CD4-positive, alpha-beta T cell (primary cell): ENCODE data around the gene RBM20. TPM values are rescaled to one million over a fixed set of nuclear protein-coding genes. Genes with fewer than 3 reads are reported as not detected.

Experiments used
- ATAC-seq: fragments of 200-7000 bp; cut with Tn5 transposase; one replicate; pipeline ENCODE4 v1.10.0; 2022; ENCODE audit warnings: mild to moderate bottlenecking; ENCODE audit not compliant: poor library complexity
- CTCF ChIA-PET: fragments of 350-600 bp; sonication (Branson Sonifier 250); formaldehyde crosslinking; loops from one replicate; lab custom pipeline; 2021; ENCODE audit warnings: antibody characterized with exemption, inconsistent platforms; lab: Charles Lee
- POLR2A ChIA-PET: fragments of 350-600 bp; sonication (Branson Sonifier 250); formaldehyde crosslinking; loops from one replicate; lab custom pipeline; 2021; ENCODE audit warnings: antibody characterized with exemption, inconsistent platforms; lab: Charles Lee
- DNase-seq, 14 experiments: peaks; one replicate each; pipeline ENCODE4 v3.0.0-alpha.2; 2013 to 2020; ENCODE audit warnings: mixed read lengths in 2 of 14
- H3K27ac ChIP-seq, 2 donors: one replicate each; pipeline versions ENCODE4 v1.5.1 to v1.7.0; 2013; ENCODE audit warnings: low read length in 2 of 2, low read depth in 1 of 2, mild to moderate bottlenecking in 1 of 2
- H3K27me3 ChIP-seq, 2 experiments: 1 replicate in 1 of 2; 2 replicates in 1 of 2; pipeline versions ENCODE4 v1.6.1 to v1.7.0; 2013; ENCODE audit warnings: low read length in 2 of 2, control low read depth in 1 of 2, mild to moderate bottlenecking in 1 of 2, moderate library complexity in 1 of 2; ENCODE audit not compliant: insufficient read depth in 2 of 2, control insufficient read depth in 1 of 2
- H3K36me3 ChIP-seq: one replicate; pipeline ENCODE4 v1.6.1; 2013; ENCODE audit warnings: low read length, control low read depth; ENCODE audit not compliant: insufficient read depth
- H3K4me1 ChIP-seq: one replicate; pipeline ENCODE4 v1.6.1; 2013; ENCODE audit warnings: low read length, control low read depth; ENCODE audit not compliant: insufficient read depth
- H3K4me3 ChIP-seq: one replicate; pipeline ENCODE4 v1.5.1; 2013; ENCODE audit warnings: mild to moderate bottlenecking, low read length, moderate library complexity
- H3K9me3 ChIP-seq, 2 experiments: 1 replicate in 1 of 2; 2 replicates in 1 of 2; pipeline versions ENCODE4 v1.6.1 to v1.7.0; 2013; ENCODE audit warnings: low read length in 2 of 2, mild to moderate bottlenecking in 2 of 2, control low read depth in 1 of 2, moderate library complexity in 1 of 2; ENCODE audit not compliant: control insufficient read depth in 1 of 2, insufficient read depth in 1 of 2
- H3K27ac Mint-ChIP-seq: one replicate; pipeline ENCODE4 v1.8.0; 2020; ENCODE audit warnings: mixed read lengths
- H3K27me3 Mint-ChIP-seq: one replicate; pipeline ENCODE4 v1.8.0; 2021; ENCODE audit warnings: mixed read lengths
- H3K36me3 Mint-ChIP-seq: one replicate; pipeline ENCODE4 v1.8.0; 2021; ENCODE audit warnings: low read depth, mixed read lengths
- H3K4me1 Mint-ChIP-seq: one replicate; pipeline ENCODE4 v1.8.0; 2021; ENCODE audit warnings: low read depth, mixed read lengths
- H3K4me3 Mint-ChIP-seq: one replicate; pipeline ENCODE4 v1.8.0; 2020; ENCODE audit warnings: mild to moderate bottlenecking, mixed read lengths
- H3K9me3 Mint-ChIP-seq: one replicate; pipeline ENCODE4 v1.8.0; 2020; ENCODE audit warnings: mixed read lengths
- intact Hi-C, 2 experiments: fragments of 100-400 bp; cut with DNase I in 1 of 2; cut with micrococcal nuclease in 1 of 2; formaldehyde crosslinking; loops; one replicate each; pipeline versions ENCODE4 v1.15.1 to v1.9.0; 2023 to 2025; cut with DNase I, micrococcal nuclease
- total RNA-seq, 174 experiments: library from RNA in 2 of 174; stranded (reverse) in 2 of 174; gene quantifications; one replicate each; pipeline ENCODE4 v1.2.3 and lab custom pipeline; 2021 to 2026
- TF ChIP-seq, protein P1 (sequence below): fragments of 200-600 bp; IDR thresholded peaks from one replicate; pipeline ENCODE4 v1.8.0; 2022; ENCODE audit warnings: antibody characterized with exemption, mild to moderate bottlenecking

RBM20 gene
- total RNA-seq, 2 experiments from 2014 or later: 0.91 to 1.1 TPM

DNA sequence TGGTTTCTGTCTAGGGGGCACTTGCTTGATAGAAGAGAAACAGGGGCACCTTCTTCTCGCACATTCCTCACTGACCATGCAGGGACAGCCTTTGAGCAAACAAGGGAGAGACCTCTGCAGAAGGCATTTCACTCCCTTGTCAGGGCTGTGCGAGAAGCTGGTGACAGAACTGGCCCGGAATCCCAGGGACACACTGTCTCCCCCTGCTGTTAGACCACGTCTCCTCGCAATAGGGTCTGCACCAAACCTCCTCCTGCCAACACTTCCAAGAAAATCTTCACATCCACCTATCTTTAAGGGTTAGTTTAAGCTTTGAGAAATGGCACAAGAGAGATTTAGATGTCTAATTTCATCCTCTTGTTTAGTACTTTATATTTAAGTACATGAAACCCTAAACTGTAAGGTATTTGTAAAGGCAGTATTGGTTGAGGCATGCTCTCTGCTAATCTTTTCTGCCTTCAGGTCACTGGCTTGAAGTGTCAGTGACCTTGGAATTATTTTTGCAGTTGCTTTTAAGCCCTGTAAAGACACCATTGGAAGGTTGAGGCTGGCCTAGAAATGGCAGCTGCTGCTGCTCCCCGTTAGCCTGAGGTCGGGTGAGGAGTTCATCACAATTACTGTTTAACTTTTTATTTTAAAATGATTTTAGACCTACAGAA is 37.0 kb downstream of the RBM20 start:
- Mint-ChIP-seq H3K36me3 (no peaks in the 10 kb centered on the region), H3K27me3 (peaks cover 4% of the 10 kb centered on the region), H3K27ac (no peak overlapping the region), H3K4me1 (no peaks in the 10 kb centered on the region), H3K9me3 (no peaks in the 10 kb centered on the region), H3K4me3 (no peak overlapping the region)
- POLR2A ChIA-PET: no interaction called here
- Histone ChIP-seq H3K4me3 (no peak overlapping the region), H3K4me1 (no peaks in the 10 kb centered on the region), H3K27ac (no peak overlapping the region), H3K36me3 (no peaks in the 10 kb centered on the region), H3K9me3 (no peaks in the 10 kb centered on the region), H3K27me3 (no peaks in the 10 kb centered on the region)
- peak in 6 of 14 experiments; percentile 5 to 51 (median 22) for DNase-seq
- TF ChIP-seq, protein P1, sequence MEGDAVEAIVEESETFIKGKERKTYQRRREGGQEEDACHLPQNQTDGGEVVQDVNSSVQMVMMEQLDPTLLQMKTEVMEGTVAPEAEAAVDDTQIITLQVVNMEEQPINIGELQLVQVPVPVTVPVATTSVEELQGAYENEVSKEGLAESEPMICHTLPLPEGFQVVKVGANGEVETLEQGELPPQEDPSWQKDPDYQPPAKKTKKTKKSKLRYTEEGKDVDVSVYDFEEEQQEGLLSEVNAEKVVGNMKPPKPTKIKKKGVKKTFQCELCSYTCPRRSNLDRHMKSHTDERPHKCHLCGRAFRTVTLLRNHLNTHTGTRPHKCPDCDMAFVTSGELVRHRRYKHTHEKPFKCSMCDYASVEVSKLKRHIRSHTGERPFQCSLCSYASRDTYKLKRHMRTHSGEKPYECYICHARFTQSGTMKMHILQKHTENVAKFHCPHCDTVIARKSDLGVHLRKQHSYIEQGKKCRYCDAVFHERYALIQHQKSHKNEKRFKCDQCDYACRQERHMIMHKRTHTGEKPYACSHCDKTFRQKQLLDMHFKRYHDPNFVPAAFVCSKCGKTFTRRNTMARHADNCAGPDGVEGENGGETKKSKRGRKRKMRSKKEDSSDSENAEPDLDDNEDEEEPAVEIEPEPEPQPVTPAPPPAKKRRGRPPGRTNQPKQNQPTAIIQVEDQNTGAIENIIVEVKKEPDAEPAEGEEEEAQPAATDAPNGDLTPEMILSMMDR: peak; percentile 24
- ATAC-seq: no peak
- CTCF ChIA-PET: interaction anchor here (1.3 kb wide), 1 partner anchor 9 kb away, joined by 3 read pairs; no protein-coding TSS in a partner anchor
- intact Hi-C loops: no loop called here

DNA sequence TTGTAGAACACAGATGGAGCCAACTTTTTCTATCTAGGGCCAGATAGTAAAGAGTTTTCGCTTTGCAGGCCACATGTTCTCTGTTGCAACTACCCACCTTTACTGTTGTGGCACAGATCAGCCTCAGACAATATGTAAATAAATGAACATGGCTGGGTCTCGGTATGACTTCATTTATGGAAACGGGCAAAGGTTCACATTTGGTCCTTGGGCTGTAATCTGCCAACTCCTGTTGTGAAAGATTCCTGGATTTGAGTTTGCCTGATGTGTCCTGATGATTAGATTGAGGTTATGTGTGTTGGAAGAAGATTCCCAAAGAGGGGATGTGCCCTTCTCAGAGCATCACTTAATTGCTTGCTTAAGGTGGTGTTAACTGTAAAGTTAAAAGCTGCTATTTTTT is 38.2 kb downstream of the RBM20 start:
- H3K4me3 Mint-ChIP-seq: no peak overlapping the region
- ChIA-PET CTCF (interaction anchor here (2.9 kb wide), 1 partner anchor 10 kb away, joined by 13 read pairs; no protein-coding TSS in a partner anchor), POLR2A (interaction anchor here (1.2 kb wide), 1 partner anchor 10 kb away, joined by 3 read pairs; no protein-coding TSS in a partner anchor)
- H3K9me3 Mint-ChIP-seq: no peaks in the 10 kb centered on the region
- TF ChIP-seq, protein P1: no peak
- Histone ChIP-seq H3K27me3 (no peaks in the 10 kb centered on the region), H3K4me1 (no peaks in the 10 kb centered on the region), H3K27ac (no peak overlapping the region), H3K4me3 (no peak overlapping the region), H3K9me3 (no peaks in the 10 kb centered on the region), H3K36me3 (no peaks in the 10 kb centered on the region)
- no peak for DNase-seq
- H3K27me3 Mint-ChIP-seq: peaks cover 4% of the 10 kb centered on the region
- H3K4me1 Mint-ChIP-seq: no peaks in the 10 kb centered on the region
- intact Hi-C loops: no loop called here
- no peak for ATAC-seq
- H3K27ac Mint-ChIP-seq: no peak overlapping the region
- H3K36me3 Mint-ChIP-seq: no peaks in the 10 kb centered on the region

DNA sequence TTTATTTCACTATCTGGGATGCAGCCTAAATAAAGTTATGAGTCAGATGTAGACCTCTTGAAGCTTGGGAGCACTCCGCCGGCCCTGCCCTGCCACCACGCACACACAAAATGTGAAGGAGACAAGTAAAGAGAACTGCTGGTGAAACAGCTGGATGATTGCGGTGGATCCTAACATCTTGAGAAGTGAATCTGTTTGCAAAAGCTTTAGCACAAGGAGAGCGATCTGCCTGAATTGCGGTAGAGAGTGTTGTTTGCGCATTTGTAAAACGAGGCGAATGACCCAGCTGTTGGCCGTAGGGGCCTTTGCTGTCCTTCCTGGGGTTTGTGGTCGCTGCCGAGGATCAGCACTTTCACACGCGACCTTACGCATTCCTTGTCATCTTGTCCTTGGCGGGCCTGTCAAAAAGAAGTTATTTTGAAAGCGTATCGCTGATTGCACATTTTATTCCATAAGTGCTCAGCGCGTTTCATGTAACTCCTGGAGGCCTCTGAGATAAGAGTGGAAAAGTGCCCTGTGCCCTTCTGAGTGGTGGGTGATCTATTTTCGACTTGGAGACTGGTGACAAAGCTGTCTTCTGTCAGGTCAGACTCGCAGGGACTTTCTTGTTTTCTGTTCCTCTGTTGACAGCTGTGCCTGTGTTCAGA is 40.8 kb downstream of the RBM20 start:
- Mint-ChIP-seq H3K4me3 (no peak overlapping the region), H3K36me3 (no peaks in the 10 kb centered on the region), H3K9me3 (no peaks in the 10 kb centered on the region), H3K4me1 (no peaks in the 10 kb centered on the region), H3K27me3 (peaks cover 4% of the 10 kb centered on the region), H3K27ac (no peak overlapping the region)
- H3K27ac ChIP-seq: no peak overlapping the region
- intact Hi-C loops: no loop called here
- ATAC-seq (no peak), DNase-seq (no peak)
- ChIA-PET CTCF (interaction anchor here (2.9 kb wide), 1 partner anchor 13 kb away, joined by 13 read pairs; no protein-coding TSS in a partner anchor), POLR2A (no interaction called here)
- no peaks in the 10 kb centered on the region for H3K27me3 ChIP-seq
- no peaks in the 10 kb centered on the region for H3K36me3 ChIP-seq
- TF ChIP-seq, protein P1: no peak
- H3K4me1 ChIP-seq: no peaks in the 10 kb centered on the region
- H3K9me3 ChIP-seq: no peaks in the 10 kb centered on the region
- H3K4me3 ChIP-seq: no peak overlapping the region
